NCI-H2227 (cell line): ENCODE data around the gene MFSD6.
"Not testable (repeated sequence)": the region's sequence is repeated elsewhere in the genome, so short reads cannot be mapped to it uniquely, and the experiment has no call there.

Source experiments
- DNase-seq: peaks from one replicate; lab custom pipeline; 2025; ENCODE audit not compliant: unreplicated experiment; lab: John Stamatoyannopoulos, UW

Gene MFSD6

DNA sequence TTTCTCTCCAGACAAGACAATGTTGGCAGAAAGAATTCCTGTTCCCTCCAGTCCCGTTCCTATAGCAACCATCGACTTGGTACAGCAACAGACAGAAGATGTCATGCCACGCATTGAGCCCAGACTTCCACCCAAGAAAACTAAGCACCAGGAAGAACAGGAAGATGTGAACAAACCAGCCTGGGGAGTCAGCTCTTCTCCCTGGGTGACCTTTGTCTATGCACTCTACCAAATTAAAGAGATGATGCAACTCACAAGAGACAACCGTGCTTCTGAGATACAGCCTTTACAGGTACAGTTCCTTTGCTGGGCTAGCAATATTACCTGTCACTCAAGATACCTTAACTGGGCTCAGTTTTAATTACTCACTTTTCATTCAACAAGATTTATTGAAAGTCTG lies 89.3 kb downstream of the MFSD6 start:
- DNase-seq, result peak; percentile 19

DNA sequence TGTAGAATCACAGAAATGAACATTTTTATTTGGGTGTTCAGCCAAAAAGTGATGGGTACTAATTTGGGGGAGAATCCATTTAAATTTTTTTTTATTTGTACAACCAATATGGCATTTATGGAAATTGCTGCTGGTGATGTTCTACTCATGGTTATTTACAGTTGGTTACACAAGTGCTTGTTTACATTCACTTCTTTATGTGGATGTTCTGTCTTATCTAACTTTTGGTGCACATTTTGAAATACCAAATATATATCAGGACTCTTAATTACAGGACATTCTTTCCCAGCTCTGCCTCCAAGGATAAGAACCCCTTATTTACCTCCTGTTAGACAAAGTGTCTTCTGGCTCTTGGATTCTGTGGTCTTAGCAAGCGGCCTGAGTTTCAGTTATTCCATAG lies 91.1 kb downstream of the MFSD6 start:
- no peak for DNase-seq

DNA sequence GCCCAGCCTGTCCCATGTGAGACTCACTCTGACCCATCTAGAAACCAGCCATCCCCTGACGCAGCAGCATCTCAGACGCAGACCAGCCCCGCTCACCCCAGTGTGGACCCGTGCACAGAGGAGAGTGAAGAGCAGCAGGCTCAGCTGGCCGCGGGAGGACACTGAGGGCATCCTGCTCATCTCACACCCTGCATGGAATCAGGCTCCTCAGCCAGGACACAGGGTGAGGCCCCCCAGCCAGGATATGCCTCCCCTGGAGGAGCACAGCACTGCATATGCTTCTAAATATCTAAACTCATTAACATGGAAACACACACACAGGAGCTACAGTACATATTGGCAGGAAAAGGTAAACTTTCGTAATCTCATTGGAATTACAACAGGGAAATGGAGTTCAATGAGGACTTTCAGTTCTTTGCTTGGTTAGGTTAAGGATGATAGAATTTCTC lies 91.9 kb downstream of the MFSD6 start:
- no peak for DNase-seq

DNA sequence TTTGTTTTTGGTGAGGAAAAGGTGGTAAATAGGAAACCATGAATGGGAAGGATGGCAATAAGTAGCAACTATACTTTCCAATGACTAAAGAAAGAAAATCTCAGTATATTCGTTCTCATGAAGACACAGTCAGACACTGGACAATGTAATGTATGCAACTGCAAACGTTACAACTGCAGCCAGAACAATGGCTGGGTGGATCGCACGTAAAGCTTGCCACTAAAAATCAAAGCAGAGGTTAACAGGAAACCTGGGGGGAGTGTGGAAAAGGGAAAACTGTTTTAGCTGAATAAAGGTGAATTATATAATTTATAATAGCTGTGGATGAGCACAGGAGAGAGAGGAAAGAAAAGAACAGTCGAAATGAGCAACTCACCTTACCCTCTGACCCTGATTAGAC lies 93.1 kb downstream of the MFSD6 start:
- no peak for DNase-seq

DNA sequence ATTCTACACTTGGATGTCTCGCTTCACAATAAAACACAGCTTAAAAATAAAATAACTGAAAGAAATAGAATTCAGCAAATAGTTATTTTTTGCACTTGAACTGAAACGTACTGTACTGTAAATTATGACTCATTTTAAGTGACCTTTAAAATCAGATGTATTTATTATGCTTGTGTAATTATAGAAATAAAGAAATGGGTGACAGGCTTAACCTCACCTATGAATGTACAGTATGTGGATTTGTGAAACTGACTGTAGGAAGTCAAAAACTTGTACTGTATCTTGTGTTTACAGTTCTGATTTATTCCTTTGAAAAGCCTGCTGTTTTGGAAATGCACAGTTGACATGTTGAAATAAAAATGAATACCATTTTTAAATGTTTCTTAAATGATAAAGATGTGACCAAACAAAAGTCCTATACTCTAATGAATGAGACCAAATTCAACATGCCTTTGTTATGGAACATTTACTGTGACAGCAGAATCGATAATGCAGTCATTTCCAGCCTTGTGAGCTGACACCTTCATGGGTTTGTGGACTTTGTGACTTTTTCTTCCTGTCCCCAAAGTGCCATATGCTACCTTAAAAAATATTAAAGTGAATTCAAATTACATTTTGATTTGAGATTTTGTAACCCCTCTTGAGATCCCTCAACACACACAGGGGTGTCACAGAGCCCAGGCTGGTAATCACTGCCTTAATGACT lies 93.7 kb downstream of the MFSD6 start:
- DNase-seq, result no peak

DNA sequence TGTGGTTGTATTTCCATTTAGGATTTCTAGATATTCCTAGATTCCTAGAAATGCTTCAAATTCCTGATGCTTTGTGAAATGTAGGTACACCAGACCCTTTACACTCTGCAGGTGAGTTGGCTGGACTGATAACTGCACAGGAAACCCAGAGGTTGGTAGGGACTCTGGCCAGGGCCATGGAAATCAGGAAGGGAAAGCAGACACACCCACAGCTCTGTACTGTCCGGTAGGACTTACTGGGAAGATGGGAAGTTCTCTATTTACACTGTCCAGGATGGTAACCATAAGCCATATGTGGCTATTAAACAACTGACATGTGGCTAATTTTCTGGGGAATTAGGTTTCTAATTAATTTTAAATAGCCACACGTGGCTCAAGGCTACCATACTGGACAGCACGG lies 94.9 kb downstream of the MFSD6 start:
- DNase-seq, result no peak

DNA sequence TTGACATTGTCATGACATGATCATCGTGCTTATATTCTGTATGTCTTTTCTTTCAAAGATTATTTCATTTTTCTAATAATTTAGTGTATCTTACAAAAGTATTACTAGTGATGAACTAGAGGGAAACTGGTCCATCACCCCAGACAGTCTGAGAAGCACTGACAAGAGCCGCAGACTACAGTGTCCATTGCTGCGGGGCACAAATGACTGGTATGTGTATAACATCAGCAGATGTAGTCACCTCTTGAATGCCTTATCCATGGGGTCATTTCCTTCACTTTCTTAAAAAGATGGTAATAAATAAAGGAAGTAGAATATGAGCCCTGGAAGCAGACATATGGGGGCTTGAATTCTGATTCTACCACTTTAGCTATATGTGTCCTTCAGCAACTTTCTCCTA lies 96.8 kb downstream of the MFSD6 start:
- DNase-seq, result no peak

DNA sequence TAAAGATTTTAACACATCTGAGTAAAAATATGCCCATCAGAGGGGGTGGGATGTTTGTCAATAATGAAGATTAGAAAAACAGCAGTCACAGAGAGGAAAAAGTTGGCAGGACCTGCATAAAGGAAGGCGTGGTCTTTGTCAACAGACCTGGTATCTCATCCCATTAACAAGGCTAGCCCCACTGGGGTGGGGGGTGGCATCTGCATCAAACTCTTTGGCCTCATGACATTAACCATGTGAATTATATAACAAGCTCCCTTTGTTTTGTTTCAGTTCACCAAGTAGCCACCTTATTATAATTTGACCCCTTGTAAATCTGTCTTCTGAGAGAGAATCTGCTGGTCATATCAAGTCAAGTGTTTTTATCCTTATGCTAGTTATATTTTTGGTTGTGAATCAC lies 97.5 kb downstream of the MFSD6 start:
- DNase-seq, result no peak

DNA sequence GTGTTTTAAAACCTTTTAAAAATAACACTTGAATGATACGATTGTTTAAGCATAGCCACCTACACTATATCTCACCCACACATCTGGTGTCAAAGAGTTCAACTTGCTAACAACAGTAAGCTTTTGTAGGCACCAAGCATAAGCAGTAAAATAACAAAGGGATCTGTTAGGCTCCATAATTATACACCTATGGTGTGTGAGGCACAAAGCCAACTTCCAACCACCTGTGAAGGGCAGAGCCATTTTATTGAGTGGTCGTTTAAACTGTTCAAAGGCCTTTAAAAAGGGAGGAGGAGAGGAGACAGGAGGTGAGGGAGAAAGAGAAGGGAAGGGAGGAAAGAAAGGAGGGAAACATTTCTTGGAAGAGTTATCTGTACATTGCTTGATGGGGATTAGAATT lies 98.5 kb downstream of the MFSD6 start:
- DNase-seq, result peak; percentile 84

DNA sequence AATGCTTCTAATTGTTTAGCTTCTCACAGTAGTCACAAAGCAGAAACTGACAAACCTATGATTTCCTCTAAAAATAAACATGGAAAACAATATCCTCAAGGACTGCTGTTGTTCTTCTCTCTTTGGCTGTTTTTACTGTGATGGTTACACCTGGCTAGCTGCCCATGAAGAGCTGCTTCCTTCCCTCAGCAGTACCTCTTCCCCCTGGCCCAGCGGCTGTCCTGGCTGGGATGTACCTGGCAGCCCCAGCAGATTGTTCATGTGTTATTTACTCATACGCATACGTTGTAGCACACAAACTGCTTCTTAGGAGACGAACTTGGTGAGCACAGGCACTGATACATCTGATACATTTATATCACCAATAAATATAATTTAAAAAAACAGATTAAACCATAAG lies 99.0 kb downstream of the MFSD6 start:
- DNase-seq, result peak; percentile 63

DNA sequence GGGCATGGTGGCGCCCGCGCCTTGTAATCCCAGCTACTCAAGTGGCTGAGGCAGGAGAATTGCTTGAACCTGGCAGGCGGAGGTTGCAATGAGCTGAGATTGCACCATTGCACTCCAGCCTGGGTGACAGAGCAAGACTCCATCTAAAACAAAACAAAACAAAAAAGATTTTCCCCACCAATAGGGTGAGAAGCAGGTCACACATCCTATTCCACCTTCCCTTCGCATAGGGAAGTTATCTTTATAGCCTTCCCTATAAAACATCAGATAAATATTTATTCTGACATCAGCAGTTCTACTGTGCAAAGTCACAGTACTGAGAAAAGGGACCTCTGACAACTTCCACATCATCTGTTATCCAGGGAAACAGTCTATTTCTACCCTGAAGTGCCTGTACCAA lies 101.7 kb downstream of the MFSD6 start:
- DNase-seq, result not testable (repeated sequence)

DNA sequence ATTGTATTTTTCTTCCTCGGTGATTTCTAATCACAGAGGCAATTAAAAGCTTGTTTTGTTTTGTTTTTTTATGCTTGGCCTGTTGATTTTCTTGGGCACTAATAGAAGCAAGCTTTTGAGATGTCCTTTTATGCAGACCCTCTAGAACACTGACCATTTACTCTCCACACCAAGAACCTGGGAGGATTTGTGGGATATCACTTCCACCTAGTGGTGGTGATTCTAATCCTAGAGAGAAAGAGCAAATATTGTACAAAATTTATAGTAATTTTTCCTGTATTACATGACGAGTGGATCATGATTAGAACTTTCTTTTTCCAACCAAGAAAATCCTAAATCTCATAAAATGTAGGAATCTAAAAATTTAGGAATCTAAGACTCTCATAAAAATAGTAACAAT lies 102.9 kb downstream of the MFSD6 start:
- peak; percentile 75 for DNase-seq

DNA sequence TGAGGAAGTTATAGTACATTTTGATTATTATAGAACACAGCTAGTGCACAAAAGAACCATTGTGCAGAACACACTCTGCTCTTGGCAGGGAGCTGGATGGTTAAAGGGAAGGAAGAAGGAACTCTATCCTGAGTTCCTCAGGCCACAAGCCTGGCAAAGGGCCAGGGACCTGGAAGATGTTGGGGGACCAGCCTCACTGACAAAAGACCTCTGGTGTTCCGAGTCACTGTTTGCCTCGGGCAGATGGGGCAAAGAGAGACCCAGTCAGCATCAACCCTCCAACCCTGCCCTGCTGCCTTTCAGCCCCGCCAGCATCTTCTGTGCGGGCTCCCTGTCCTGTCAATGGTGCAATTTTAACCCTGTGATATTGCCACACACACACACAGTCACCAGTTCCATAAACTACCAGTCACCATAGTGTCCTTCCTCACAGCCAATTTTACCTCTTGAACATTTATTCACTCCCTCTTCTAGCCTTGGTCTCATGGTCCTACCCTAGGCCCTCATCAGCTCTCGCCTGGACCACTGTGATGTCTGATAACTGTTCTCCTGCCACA lies 104.5 kb downstream of the MFSD6 start:
- no peak for DNase-seq

DNA sequence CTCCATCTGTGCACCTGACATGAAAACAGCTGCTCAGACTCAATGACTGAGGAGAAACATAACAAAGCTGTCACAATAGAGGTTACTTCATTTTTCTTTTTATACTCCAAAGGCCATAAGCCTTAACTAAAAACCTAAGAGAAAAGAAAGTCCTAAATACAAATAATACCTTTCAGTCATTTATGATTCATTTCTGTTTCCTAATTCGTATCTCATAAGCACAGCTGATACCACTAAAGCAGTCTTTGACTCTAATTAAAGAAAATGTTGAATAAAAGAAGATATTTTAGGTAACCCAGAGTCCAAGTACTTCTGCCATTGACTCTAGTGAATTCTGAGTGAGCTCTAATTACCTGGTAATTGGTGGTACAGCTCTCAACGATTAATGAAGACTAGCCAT lies 105.7 kb downstream of the MFSD6 start:
- no peak for DNase-seq

DNA sequence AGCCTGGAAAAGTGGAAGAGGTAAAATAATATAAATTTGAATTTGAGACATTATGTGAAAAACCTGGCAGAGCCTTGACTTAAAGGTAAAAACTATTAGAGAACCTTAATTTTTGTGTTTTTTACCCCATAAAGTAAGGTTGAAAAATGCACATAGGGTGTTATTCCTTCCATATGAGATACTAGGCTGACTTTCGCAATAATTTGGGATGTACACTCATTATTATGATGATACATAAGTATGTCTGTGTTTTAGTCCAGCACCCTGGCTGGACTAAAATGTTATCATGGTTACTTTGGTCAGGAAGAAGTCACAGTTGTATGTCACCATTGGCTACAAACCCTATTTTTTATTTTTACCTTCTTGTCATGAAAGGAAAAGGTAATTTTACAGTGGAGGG lies 106.5 kb downstream of the MFSD6 start:
- DNase-seq, result no peak

DNA sequence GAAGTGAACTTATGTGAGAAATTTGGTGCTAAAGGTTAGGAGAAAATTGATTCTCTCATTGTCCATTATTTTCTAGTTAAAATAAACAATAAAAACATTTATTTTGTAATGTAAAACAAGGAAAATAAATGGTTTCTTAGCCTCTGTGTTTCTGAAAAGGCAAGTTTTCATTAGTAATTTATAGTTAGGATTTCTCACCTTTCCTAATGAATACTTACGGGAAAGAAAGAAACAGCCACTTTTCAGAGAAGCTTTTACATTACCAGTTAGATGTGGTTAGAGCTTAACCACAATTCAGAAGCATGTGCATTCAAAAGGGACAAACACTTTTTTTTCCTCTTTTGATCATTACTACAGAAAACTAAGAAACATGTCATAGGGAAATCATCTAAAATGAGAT lies 107.5 kb downstream of the MFSD6 start:
- DNase-seq, result no peak

DNA sequence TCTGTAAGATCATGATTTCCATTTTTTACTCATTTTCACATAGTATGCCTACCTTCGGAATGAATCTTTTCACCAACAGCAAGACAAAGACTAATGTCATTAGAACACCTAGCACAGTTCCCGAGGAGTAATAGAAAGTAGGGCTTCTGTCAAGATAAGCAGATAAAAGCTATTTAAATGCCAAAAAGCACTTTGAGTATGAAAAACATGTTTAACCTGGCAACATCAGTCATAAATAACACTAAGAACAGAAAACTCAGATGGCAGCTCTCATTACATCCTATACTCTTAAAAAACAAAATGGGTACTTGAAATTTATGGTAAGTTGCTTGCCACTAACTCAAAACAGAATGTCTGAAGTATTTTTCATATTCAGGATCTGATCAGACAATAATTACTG lies 109.3 kb downstream of the MFSD6 start:
- DNase-seq, result no peak

DNA sequence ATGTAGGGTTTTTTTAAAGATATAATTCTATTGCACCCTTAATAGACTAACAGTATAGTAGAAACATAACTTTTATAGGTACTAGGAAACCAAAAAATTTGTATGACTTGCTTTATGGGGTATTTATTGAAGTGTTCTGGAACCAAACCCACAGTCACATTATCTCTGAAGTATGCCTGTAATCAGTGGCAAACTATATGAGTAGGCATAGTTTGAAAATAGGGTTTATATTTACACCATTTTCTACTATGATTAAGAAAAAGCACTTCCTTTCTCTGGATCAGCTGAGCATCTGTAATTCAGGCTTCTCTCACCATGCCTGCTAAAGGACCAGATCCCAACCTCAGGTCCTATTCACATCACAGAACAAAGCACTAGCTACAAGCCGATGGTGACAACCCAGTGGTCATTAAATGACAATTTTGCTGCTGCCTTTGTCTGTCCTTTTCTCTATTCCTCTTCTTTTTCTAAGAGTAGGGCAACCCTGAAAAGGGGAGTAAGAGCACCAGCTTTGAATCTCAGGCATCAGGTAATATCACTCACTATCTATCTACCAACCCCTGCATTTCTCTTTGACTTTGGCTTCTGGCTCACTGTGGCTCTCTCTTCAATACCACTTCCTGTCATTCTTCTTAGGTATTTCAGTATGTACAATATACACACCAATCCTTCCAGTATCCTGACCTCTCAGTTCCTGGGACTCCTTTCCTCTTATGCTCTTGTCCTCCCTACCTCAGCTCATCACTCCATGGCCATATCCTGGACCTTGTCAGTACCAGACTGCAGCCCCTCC lies 112.0 kb downstream of the MFSD6 start:
- no peak for DNase-seq

DNA sequence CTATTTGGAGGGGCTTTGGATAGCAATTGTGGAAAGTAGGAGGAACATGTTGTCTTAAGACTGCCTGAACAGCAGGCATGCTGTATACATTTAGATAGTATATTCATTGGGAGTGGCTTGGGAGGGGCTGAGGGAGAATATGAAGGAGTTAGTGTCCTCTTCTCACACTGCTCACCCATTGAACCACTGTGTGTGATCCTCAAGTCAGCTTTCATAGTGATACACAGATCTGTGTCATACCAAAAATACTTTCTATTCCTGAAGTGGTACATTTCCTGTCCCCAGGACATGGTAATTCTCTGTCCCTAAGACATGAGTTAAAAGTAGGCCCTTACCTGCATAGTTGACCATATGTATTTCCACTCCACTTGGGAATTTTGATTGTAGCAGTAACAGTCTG lies 116.8 kb downstream of the MFSD6 start:
- DNase-seq, result no peak

DNA sequence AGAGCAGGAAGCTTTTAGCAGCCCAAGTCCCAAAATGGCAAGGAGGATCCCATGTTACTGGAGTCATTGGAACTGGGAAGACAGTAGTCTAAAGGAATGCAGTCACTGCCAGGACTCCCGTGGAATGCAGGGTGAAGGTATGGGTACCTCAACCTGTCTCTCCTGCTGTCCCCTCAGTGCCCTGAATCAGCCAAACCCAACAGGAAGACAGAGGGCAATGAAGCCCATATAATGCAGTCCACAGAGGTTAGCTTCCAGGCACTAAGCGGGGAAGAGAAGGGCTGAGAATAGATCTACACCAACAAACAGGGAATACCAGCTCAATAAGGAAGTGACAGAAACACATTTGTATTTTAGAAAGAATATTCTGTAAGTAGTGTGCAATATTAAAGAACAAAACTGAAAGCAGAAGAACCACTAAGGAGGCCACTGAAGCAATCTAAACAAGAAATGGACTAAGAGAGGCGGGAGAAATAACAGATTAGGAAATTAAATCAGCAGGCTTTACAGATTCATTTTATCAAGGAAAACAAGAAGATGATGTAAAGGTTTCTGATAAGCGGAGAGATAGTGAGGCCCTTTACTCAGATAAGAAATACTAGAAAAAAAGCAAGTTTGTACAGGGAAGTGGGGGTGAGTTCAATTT lies 118.1 kb downstream of the MFSD6 start:
- DNase-seq, result no peak

DNA sequence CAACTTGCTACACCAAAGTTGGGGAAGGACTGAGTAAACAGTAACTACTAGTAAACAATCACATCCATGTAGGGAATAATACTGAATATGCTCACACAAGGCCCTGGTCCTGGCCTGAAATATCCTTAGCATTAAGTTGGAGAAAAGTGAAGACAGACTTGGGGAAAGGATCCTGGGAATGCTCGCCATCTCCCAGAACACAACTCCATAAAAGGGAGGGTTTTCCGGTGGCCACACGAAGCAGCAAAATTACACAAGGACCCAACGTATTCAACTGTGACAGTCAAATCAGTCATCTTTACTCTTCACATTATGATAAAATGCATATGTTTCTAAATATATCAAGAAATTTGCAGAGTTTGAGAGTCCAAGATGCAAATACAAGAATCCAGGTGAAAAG lies 119.1 kb downstream of the MFSD6 start:
- no peak for DNase-seq

DNA sequence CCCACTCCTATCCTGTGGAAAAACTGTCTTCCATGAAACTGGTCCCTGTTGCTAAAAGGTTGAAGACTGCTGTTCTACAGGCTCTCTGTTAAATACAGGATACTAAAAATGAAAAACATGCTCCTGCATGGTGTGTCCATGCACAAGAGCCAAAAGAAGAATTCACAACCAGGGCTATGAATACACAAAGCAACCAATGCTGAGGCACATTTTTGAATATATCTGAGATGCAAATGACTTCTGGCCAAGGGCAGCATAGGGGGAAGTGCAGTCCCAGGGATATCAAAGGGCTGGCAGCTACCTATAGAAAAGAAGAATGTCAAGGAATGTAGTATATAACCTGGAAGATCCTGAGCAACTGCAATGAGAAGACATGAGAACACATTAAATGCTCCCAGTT lies 119.8 kb downstream of the MFSD6 start:
- DNase-seq, result no peak
